ENCODE measurements around the gene CDH13.

DNA sequence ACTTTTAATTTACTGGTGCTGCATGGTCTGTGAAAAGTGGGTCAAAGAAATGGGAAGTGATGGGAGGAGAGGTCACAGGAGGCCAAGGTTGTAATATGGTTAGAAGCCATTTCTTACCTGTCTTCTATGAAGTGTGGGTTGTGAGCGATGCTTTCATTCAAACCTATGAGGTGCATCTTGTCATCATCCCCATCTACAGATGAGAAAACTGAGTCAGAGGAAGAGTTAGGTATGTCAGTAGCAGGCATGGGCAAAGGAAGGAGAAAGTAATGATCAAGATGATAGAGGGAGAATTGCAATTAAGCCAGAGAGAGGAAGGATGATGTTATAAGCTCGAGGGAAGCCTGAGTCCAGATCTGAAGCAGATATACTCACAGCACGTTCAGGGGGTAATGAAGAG lies 19.7 kb downstream of the CDH13 start:
- no peak for TF ChIP-seq CTCF (IDR thresholded peaks at IDR 0.05; ENCODE audit: extremely low read depth in 1 of 2, insufficient read depth in 1 of 2, low read depth in 1 of 2, low read length in 2 of 2)
- TF ChIP-seq POLR2A (IDR thresholded peaks at IDR 0.05; ENCODE audit: low read depth, low read length) = no peak
- no peak for TF ChIP-seq EZH2 (IDR thresholded peaks at IDR 0.05; ENCODE audit: borderline replicate concordance, low read depth, low read length, severe bottlenecking)

All from endothelial cell of umbilical vein (primary cell).